Lower lobe of right lung (tissue), 2 donors: Measurements from ENCODE around the gene PFN2. TPM values are rescaled to one million over a fixed set of nuclear protein-coding genes. Genes with fewer than 3 reads are reported as not detected.
A peak's percentile ranks its signal among the peaks of the same experiment; 100 is the strongest.
"Not testable (repeated sequence)": the region's sequence is repeated elsewhere in the genome, so short reads cannot be mapped to it uniquely, and the experiment has no call there.

ENCODE experiments used
- ATAC-seq, 2 donors: fragments of 200-7000 bp; cut with Tn5 transposase; one replicate each; pipeline ENCODE4 v1.9.1; 2020 to 2022; ENCODE audit warnings: mild to moderate bottlenecking in 2 of 2, moderate library complexity in 2 of 2
- DNase-seq: peaks from one replicate; pipeline ENCODE4 v3.0.0-alpha.2; 2020
- H3K27ac ChIP-seq: fragments of 200-600 bp; one replicate; pipeline ENCODE4 v1.8.0; 2022
- H3K27me3 ChIP-seq: fragments of 200-600 bp; one replicate; pipeline ENCODE4 v1.8.0; 2022; ENCODE audit warnings: low read depth
- H3K36me3 ChIP-seq: fragments of 200-600 bp; one replicate; pipeline ENCODE4 v1.8.0; 2022; ENCODE audit warnings: mild to moderate bottlenecking
- H3K4me1 ChIP-seq: fragments of 200-600 bp; one replicate; pipeline ENCODE4 v1.8.0; 2022
- H3K4me3 ChIP-seq: fragments of 200-600 bp; one replicate; pipeline ENCODE4 v1.8.0; 2022; ENCODE audit warnings: mild to moderate bottlenecking
- H3K9me3 ChIP-seq: fragments of 200-600 bp; one replicate; pipeline ENCODE4 v1.8.0; 2022
- intact Hi-C: fragments of 100-400 bp; cut with DNase I; formaldehyde crosslinking; loops from one replicate; pipeline ENCODE4 v1.11.0; 2022
- total RNA-seq: library from RNA; stranded (reverse); fragmentation: NEBNext Ultra II Directional; extraction: Animal tissue kit (Norgen Biotek cat#: 25700); gene quantifications from one replicate; pipeline ENCODE4 v1.2.1, GENCODE V29; 2021
- TF ChIP-seq, protein P1 (sequence below): fragments of 200-600 bp; IDR thresholded peaks from one replicate; pipeline ENCODE4 v1.8.0; 2022; ENCODE audit warnings: antibody characterized with exemption, mild to moderate bottlenecking
- donor health status: DM: no; HTN: yes; CAD: no; lungs with severe emphysema.

Gene PFN2
- total RNA-seq, 1 donor from 2014 or later: 28.5 TPM

DNA sequence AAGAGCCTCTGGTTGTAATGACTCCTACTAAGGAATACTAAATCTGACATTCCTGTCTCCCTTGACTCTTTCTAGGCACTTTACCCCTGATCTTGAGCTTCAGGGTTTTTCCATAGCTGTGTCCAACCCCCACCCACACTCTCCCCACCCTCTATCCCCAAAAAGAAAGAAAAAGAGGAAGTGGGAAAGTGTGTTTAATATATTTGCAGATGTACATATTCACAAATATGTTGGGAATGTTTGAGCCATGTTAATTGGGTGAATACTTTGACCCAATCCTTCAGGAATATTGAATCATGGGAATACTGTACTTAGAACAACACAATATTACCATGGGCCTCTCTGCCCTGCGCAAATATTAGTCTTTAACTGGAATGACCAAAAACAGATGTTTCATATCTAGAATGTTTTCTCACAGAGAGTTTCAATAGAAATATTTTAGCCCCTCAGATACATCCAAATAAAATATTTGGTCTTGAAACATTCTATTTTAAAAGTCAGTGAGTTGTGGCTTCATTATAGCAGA, 19.8 kb upstream of the PFN2 start:
- H3K27me3 ChIP-seq: no peaks in the 10 kb centered on the region
- intact Hi-C loops: no loop called here
- TF ChIP-seq, protein P1, sequence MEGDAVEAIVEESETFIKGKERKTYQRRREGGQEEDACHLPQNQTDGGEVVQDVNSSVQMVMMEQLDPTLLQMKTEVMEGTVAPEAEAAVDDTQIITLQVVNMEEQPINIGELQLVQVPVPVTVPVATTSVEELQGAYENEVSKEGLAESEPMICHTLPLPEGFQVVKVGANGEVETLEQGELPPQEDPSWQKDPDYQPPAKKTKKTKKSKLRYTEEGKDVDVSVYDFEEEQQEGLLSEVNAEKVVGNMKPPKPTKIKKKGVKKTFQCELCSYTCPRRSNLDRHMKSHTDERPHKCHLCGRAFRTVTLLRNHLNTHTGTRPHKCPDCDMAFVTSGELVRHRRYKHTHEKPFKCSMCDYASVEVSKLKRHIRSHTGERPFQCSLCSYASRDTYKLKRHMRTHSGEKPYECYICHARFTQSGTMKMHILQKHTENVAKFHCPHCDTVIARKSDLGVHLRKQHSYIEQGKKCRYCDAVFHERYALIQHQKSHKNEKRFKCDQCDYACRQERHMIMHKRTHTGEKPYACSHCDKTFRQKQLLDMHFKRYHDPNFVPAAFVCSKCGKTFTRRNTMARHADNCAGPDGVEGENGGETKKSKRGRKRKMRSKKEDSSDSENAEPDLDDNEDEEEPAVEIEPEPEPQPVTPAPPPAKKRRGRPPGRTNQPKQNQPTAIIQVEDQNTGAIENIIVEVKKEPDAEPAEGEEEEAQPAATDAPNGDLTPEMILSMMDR: no peak
- H3K9me3 ChIP-seq: peaks cover 11% of the 10 kb centered on the region
- DNase-seq (no peak), ATAC-seq (no peak)
- H3K36me3 ChIP-seq: no peaks in the 10 kb centered on the region
- H3K27ac ChIP-seq: no peak overlapping the region
- no peak overlapping the region for H3K4me3 ChIP-seq
- H3K4me1 ChIP-seq: no peaks in the 10 kb centered on the region

DNA sequence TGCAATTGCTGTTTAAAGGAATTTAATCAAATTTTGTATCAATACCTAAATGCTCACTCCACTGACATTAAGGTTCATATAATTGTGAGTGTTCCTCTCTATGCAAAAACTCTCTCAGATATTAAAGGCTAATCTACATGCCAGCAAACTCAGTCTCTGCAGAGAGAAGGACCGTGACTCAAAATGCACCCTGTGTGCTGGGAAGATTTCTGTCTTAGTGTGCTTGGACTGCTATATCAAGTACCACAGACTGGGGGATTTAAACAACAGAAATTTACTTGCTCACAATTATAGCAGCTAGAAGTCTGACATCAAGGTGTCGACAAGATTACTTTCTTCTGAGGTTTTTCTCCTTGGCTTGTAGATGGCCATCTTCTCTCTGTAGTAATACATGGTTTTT, 18.6 kb upstream of the PFN2 start:
- TF ChIP-seq, protein P1: no peak
- Histone ChIP-seq H3K27me3 (no peaks in the 10 kb centered on the region), H3K4me3 (no peak overlapping the region), H3K4me1 (no peaks in the 10 kb centered on the region), H3K27ac (no peak overlapping the region), H3K36me3 (no peaks in the 10 kb centered on the region), H3K9me3 (peaks cover under 1% of the 10 kb centered on the region)
- ATAC-seq: no peak
- DNase-seq: no peak
- intact Hi-C loops: no loop called here

DNA sequence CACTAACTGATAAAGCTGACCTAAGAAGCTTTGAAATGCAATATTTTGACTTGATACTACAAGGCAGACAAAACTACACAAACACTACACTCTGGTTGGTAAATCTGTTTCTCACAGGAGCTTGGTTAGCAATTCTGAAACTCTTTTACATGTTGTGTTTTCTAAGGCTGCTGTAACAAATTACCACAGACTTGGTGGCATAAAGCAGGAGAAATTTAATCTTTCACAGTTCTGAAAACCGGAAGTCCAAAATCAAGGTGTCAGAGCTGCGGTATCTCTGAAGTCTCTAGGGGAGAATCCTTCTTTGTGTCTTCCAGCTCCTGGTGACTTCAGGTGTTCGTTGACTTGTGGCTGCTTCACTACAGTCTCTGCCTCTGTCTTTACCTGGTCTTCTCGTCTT, 12.9 kb upstream of the PFN2 start:
- TF ChIP-seq, protein P1: no peak
- ATAC-seq: no peak
- Histone ChIP-seq H3K36me3 (no peaks in the 10 kb centered on the region), H3K4me3 (no peak overlapping the region), H3K27me3 (no peaks in the 10 kb centered on the region), H3K9me3 (no peaks in the 10 kb centered on the region), H3K27ac (no peak overlapping the region), H3K4me1 (no peaks in the 10 kb centered on the region)
- intact Hi-C loops: no loop called here
- no peak for DNase-seq

DNA sequence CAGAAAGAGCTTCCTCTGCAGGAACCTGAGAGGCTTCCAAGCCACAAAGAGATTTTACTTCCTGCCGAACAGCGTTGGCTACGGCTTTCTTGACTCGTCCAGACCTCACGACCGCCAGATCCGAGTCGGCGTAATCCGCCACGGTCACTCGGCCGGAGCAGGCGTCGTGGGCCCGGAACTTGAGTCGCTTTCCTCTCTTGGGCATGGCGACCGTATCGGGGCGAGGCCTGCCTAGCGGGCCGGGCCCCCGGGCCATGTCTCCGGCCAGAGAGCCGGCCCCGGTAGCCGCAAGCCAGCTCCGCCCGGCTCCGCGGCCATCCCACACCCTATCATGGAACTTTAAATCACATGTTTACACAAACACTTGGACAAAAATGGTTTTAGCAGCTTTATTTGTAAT, 12.4 kb upstream of the PFN2 start:
- H3K9me3 ChIP-seq, H3K27ac ChIP-seq, DNase-seq, intact Hi-C loops, ATAC-seq, H3K4me1 ChIP-seq, H3K27me3 ChIP-seq, H3K4me3 ChIP-seq, H3K36me3 ChIP-seq: not testable (repeated sequence)

DNA sequence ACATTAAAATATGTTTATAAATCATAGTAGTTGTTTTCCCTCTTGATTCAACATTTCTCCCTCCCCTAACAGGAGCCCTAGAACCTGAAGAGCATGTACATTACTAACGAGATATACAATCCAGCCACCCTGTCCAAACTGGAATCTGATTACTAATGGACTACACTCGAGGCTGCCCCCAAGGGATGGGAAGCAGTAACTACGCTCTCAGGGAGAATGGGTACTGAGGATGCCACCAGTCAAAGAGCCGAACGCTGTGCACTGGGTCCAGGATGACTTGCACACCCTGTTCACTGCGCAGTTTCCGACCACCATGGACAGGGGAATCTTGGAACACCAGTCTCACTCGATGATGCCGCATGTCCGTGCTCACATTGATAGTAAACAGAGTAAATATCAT, 11.3 kb upstream of the PFN2 start:
- H3K27me3 ChIP-seq, H3K9me3 ChIP-seq, intact Hi-C loops, H3K36me3 ChIP-seq, H3K27ac ChIP-seq, H3K4me3 ChIP-seq, H3K4me1 ChIP-seq, DNase-seq: not testable (repeated sequence)
- ATAC-seq: peak; percentile 64 to 73

DNA sequence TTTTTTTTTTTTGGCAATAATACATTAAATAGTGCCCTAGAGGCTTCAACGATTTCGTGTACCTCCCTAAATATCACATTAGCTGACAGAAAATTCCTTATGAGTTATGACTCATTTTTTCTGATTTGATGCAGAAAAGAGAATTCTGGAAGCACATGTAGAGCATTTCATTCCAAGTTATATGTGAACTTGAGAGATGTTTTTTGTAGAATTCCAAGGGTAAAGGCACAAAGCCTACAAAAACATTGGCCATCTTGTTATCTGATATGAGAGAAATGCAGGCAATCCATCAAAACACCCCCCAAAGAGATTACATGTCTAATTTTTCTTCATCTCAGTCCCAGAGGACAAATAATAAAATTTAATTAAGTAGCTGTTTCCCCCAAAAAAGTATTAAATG, 6.7 kb upstream of the PFN2 start:
- Histone ChIP-seq H3K4me1 (no peaks in the 10 kb centered on the region), H3K9me3 (no peaks in the 10 kb centered on the region), H3K27me3 (peaks cover 2% of the 10 kb centered on the region), H3K27ac (no peak overlapping the region), H3K4me3 (no peak overlapping the region), H3K36me3 (no peaks in the 10 kb centered on the region)
- no peak for DNase-seq
- intact Hi-C loops: no loop called here
- ATAC-seq: no peak
- TF ChIP-seq, protein P1: no peak

DNA sequence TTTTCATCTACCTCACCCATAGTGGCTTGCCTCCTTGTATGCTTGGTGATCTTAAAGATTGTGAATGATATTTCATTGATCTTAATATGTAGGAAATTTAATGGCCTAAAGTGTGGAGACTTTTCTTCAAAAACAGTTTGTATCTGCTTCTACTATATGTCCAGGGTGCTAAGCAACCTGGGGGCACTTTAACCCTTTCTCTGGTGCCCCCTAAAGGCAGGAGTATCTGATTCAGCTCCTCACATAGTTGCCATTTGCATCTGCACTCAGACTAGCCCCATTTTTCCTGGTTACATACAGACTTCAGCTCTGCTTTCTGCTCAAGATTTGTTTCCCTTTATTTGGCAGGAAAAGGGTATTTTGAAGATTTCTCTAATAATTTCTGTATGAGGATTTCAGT, 5.2 kb upstream of the PFN2 start:
- H3K27me3 ChIP-seq: peaks cover 10% of the 10 kb centered on the region
- TF ChIP-seq, protein P1: no peak
- no peak overlapping the region for H3K4me3 ChIP-seq
- H3K36me3 ChIP-seq: no peaks in the 10 kb centered on the region
- intact Hi-C loops: no loop called here
- DNase-seq: no peak
- no peak overlapping the region for H3K27ac ChIP-seq
- H3K9me3 ChIP-seq: no peaks in the 10 kb centered on the region
- peaks cover 7% of the 10 kb centered on the region for H3K4me1 ChIP-seq
- ATAC-seq: no peak
